Chondrocyte (in vitro differentiated cells): ENCODE measurements around the gene SGK2. TPM values are rescaled to one million over a fixed set of nuclear protein-coding genes. Genes with fewer than 3 reads are reported as not detected.

Experiments used
- DNase-seq: peaks from one replicate; pipeline ENCODE4 v3.0.0; 2021; ENCODE audit warnings: mixed read lengths, low spot score
- H3K27ac Mint-ChIP-seq: one replicate; pipeline ENCODE4 v1.8.0; 2021; ENCODE audit warnings: mild to moderate bottlenecking, moderate library complexity, mixed read lengths; ENCODE audit not compliant: unreplicated experiment
- H3K27me3 Mint-ChIP-seq: 2 replicates; pipeline ENCODE4 v1.8.0; 2021; ENCODE audit warnings: low read depth, mixed read lengths
- H3K36me3 Mint-ChIP-seq: 2 replicates; pipeline ENCODE4 v1.8.0; 2021; ENCODE audit warnings: low read depth, mixed read lengths
- H3K4me1 Mint-ChIP-seq: 2 replicates; pipeline ENCODE4 v1.8.0; 2021; ENCODE audit warnings: low read depth, mild to moderate bottlenecking, mixed read lengths
- H3K4me3 Mint-ChIP-seq: one replicate; pipeline ENCODE4 v1.8.0; 2021; ENCODE audit warnings: mild to moderate bottlenecking, moderate library complexity, mixed read lengths; ENCODE audit not compliant: unreplicated experiment
- H3K9me3 Mint-ChIP-seq: 2 replicates; pipeline ENCODE4 v1.8.0; 2021; ENCODE audit warnings: low read depth, mixed read lengths
- CTCF ChIP-seq: fragments of 200-600 bp; sonication (generic); IDR thresholded peaks from 2 replicates; pipeline ENCODE4 v1.5.0; 2021; ENCODE audit warnings: antibody characterized with exemption, mild to moderate bottlenecking, moderate library complexity
- total RNA-seq: library from RNA; stranded (reverse); gene quantifications from 3 replicates; pipeline ENCODE4 v1.2.1, GENCODE V29; 2021

SGK2 gene
- total RNA-seq, 1 donor from 2014 or later: 0.45 TPM

DNA sequence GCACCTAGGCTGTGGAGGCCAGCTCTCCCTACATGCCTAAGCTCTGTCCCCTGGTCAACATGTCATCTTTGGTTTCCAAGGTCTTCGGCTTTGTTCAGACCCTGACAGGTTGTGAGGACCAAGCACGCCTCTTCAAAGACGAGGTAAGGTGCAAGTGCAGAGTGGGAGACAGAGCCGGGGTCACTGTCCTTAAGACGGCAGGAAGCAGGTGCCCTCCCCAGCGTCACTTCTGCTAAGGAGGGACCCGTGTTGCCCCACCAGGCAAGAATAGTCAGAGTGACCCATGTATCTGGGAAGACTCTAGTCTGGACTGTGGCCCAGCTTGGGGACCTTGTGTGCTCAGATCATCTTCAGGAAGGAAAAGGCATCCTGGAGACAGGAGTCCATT lies 18.2 kb upstream of the SGK2 start:
- DNase-seq: no peak
- Mint-ChIP-seq H3K4me3 (no peak overlapping the region), H3K9me3 (no peaks in the 10 kb centered on the region), H3K27me3 (no peaks in the 10 kb centered on the region), H3K27ac (no peak overlapping the region), H3K36me3 (peaks cover 5% of the 10 kb centered on the region), H3K4me1 (no peaks in the 10 kb centered on the region)
- TF ChIP-seq CTCF: no peak

GRCh38 chr20:43541214-43541613 lies 17.6 kb upstream of the SGK2 start:
- H3K9me3 Mint-ChIP-seq: no peaks in the 10 kb centered on the region
- H3K27ac Mint-ChIP-seq: no peak overlapping the region
- TF ChIP-seq CTCF: no peak
- H3K27me3 Mint-ChIP-seq: no peaks in the 10 kb centered on the region
- peaks cover 5% of the 10 kb centered on the region for H3K36me3 Mint-ChIP-seq
- H3K4me3 Mint-ChIP-seq: no peak overlapping the region
- no peak for DNase-seq
- H3K4me1 Mint-ChIP-seq: no peaks in the 10 kb centered on the region

DNA sequence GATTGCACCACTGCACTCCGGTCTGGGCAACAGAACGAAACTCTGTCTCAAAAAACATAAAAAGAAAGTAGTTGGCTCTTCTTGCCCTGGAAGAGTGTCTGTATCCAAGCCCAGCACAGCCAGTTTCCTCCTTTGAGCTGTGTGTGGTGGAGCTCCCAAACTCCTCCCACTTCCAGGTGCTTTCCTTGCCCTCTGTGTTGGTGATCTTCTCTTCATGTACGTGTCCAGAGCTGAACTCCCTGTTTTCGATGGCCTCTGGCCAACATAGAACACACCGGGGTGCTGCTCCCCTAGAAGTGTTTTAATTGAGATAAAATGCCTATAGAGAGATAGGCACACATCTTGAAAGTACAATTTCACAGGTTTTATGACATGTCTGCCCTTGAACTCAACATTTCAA lies 16.7 kb upstream of the SGK2 start:
- no peak overlapping the region for H3K4me3 Mint-ChIP-seq
- no peak for DNase-seq
- peaks cover 3% of the 10 kb centered on the region for H3K9me3 Mint-ChIP-seq
- no peak for TF ChIP-seq CTCF
- no peak overlapping the region for H3K27ac Mint-ChIP-seq
- no peaks in the 10 kb centered on the region for H3K27me3 Mint-ChIP-seq
- H3K4me1 Mint-ChIP-seq: no peaks in the 10 kb centered on the region
- H3K36me3 Mint-ChIP-seq: peaks cover 9% of the 10 kb centered on the region

DNA sequence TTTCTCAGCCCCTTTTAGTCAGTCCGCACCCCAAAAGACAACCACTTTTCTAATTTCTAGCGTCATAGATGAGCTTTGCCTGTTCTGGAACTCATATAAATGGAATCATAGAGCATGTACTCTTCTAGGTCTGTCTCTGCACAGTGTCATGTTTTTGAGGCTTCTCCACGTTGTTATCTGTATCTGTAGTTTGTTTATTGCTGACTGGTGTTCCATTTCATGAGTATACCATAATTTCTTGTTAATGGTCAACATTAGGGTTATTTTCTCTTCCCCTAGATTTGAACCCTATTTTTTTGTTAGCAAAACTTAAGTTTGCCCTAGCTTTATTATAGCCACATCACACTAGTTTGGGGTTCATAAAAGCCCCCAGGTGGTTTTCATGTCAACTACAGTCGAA lies 16.2 kb upstream of the SGK2 start:
- no peaks in the 10 kb centered on the region for H3K4me1 Mint-ChIP-seq
- H3K27ac Mint-ChIP-seq: no peak overlapping the region
- TF ChIP-seq CTCF: no peak
- no peaks in the 10 kb centered on the region for H3K27me3 Mint-ChIP-seq
- peaks cover 14% of the 10 kb centered on the region for H3K36me3 Mint-ChIP-seq
- no peak for DNase-seq
- H3K9me3 Mint-ChIP-seq: peaks cover 8% of the 10 kb centered on the region
- H3K4me3 Mint-ChIP-seq: no peak overlapping the region

GRCh38 chr20:43543138-43543537 lies 15.7 kb upstream of the SGK2 start:
- Mint-ChIP-seq H3K27ac (no peak overlapping the region), H3K27me3 (no peaks in the 10 kb centered on the region), H3K36me3 (peaks cover 17% of the 10 kb centered on the region), H3K4me3 (no peak overlapping the region), H3K4me1 (no peaks in the 10 kb centered on the region), H3K9me3 (peaks cover 8% of the 10 kb centered on the region)
- no peak for DNase-seq
- TF ChIP-seq CTCF: no peak
